Hematopoietic multipotent progenitor cell treated with erythropoietin and hydrocortisone succinate and interleukin-3 and kit ligand, for 17 days (in vitro differentiated cells): Measurements from ENCODE around the gene SP3.

ENCODE experiments used
- DNase-seq: peaks from one replicate; pipeline ENCODE4 v3.0.0-alpha.2; 2015; ENCODE audit warnings: low spot score

SP3 gene

GRCh38 chr2:173996766-173997165 lies 31.6 kb upstream of the SP3 start:
- no peak for DNase-seq

GRCh38 chr2:173993459-173993858 lies 28.3 kb upstream of the SP3 start:
- no peak for DNase-seq

- DNase-seq: no peak
Observed at GRCh38 chr2:173991856-173992588, 26.8 kb upstream of the SP3 start.

- DNase-seq: no peak
Observed at GRCh38 chr2:173990970-173991819, 26.0 kb upstream of the SP3 start.

- no peak for DNase-seq
Observed at GRCh38 chr2:173990245-173990644, 25.1 kb upstream of the SP3 start.

GRCh38 chr2:173989884-173990215 lies 24.7 kb upstream of the SP3 start:
- no peak for DNase-seq

- DNase-seq: no peak
Observed at GRCh38 chr2:173989160-173989883, 24.1 kb upstream of the SP3 start.

GRCh38 chr2:173986805-173987204 lies 21.6 kb upstream of the SP3 start:
- no peak for DNase-seq

GRCh38 chr2:173985605-173985992 lies 20.4 kb upstream of the SP3 start:
- DNase-seq: no peak

GRCh38 chr2:173984866-173985604 lies 19.9 kb upstream of the SP3 start:
- DNase-seq: no peak

- no peak for DNase-seq
Observed at GRCh38 chr2:173983391-173983871, 18.3 kb upstream of the SP3 start.

- DNase-seq: no peak
Observed at GRCh38 chr2:173982918-173983317, 17.7 kb upstream of the SP3 start.

- DNase-seq: no peak
Observed at GRCh38 chr2:173982182-173982714, 17.1 kb upstream of the SP3 start.

- no peak for DNase-seq
Observed at GRCh38 chr2:173981520-173981919, 16.3 kb upstream of the SP3 start.

- no peak for DNase-seq
Observed at GRCh38 chr2:173979751-173980351, 14.7 kb upstream of the SP3 start.

GRCh38 chr2:173978447-173978846 lies 13.3 kb upstream of the SP3 start:
- no peak for DNase-seq

GRCh38 chr2:173972636-173973035 lies 7.5 kb upstream of the SP3 start:
- DNase-seq: no peak

GRCh38 chr2:173972165-173972564 lies 7.0 kb upstream of the SP3 start:
- no peak for DNase-seq

GRCh38 chr2:173970516-173970924 lies 5.3 kb upstream of the SP3 start:
- DNase-seq: no peak

GRCh38 chr2:173969886-173970285 lies 4.7 kb upstream of the SP3 start:
- DNase-seq: no peak

GRCh38 chr2:173968551-173968950 lies 3.4 kb upstream of the SP3 start:
- no peak for DNase-seq
